ENCODE measurements around the gene ELL.

The ELL gene

GRCh38 chr19:18433735-18434398 lies 88.0 kb downstream of the ELL start:
- no peak for DNase-seq (ENCODE audit: low read depth)

- no peak for DNase-seq (ENCODE audit: low read depth)
These were observed 88.7 kb downstream of the ELL start for GRCh38 chr19:18433015-18433691.

- no peak for DNase-seq (ENCODE audit: low read depth)
These were observed 89.4 kb downstream of the ELL start for GRCh38 chr19:18432275-18433014.

GRCh38 chr19:18431351-18432197 lies 90.3 kb downstream of the ELL start:
- DNase-seq (ENCODE audit: low read depth), result no peak

GRCh38 chr19:18430417-18431144 lies 91.3 kb downstream of the ELL start:
- no peak for DNase-seq (ENCODE audit: low read depth)

- no peak for DNase-seq (ENCODE audit: low read depth)
These were observed 92.0 kb downstream of the ELL start for GRCh38 chr19:18429717-18430416.

GRCh38 chr19:18428787-18429674 lies 92.8 kb downstream of the ELL start:
- peak; percentile 69 for DNase-seq (ENCODE audit: low read depth)

- no peak for DNase-seq (ENCODE audit: low read depth)
These were observed 93.6 kb downstream of the ELL start for GRCh38 chr19:18428173-18428786.

GRCh38 chr19:18427743-18428113 lies 94.1 kb downstream of the ELL start:
- DNase-seq (ENCODE audit: low read depth), result no peak

- DNase-seq (ENCODE audit: low read depth), result no peak
These were observed 94.7 kb downstream of the ELL start for GRCh38 chr19:18427080-18427742.

GRCh38 chr19:18426416-18426767 lies 95.5 kb downstream of the ELL start:
- no peak for DNase-seq (ENCODE audit: low read depth)

- no peak for DNase-seq (ENCODE audit: low read depth)
These were observed 96.1 kb downstream of the ELL start for GRCh38 chr19:18425515-18426415.

GRCh38 chr19:18424890-18425514 lies 96.9 kb downstream of the ELL start:
- DNase-seq (ENCODE audit: low read depth), result no peak

GRCh38 chr19:18424122-18424889 lies 97.6 kb downstream of the ELL start:
- no peak for DNase-seq (ENCODE audit: low read depth)

GRCh38 chr19:18423258-18424020 lies 98.4 kb downstream of the ELL start:
- DNase-seq (ENCODE audit: low read depth), result no peak

Data from fibroblast of the conjunctiva (primary cell).